Hepatocyte (in vitro differentiated cells): ENCODE results near the gene LDB1.

Source experiments
- EZH2 ChIP-seq: fragments of 200-600 bp; sonication (generic); IDR thresholded peaks from 2 replicates; pipeline ENCODE4 v1.6.1; 2016; ENCODE audit warnings: antibody characterized with exemption, mild to moderate bottlenecking, borderline replicate concordance
- EZH2phosphoT487 ChIP-seq: fragments of 200-600 bp; sonication (generic); IDR thresholded peaks from one replicate; pipeline ENCODE4 v1.6.1; 2018; ENCODE audit warnings: antibody characterized with exemption, mild to moderate bottlenecking, low read depth, moderate library complexity; ENCODE audit not compliant: unreplicated experiment, severe bottlenecking
- TF ChIP-seq, protein P1 (sequence below): fragments of 200-600 bp; sonication (generic); IDR thresholded peaks from 2 replicates; pipeline ENCODE4 v1.5.1; 2016; ENCODE audit warnings: antibody characterized with exemption, mild to moderate bottlenecking; ENCODE audit not compliant: poor library complexity

DNA sequence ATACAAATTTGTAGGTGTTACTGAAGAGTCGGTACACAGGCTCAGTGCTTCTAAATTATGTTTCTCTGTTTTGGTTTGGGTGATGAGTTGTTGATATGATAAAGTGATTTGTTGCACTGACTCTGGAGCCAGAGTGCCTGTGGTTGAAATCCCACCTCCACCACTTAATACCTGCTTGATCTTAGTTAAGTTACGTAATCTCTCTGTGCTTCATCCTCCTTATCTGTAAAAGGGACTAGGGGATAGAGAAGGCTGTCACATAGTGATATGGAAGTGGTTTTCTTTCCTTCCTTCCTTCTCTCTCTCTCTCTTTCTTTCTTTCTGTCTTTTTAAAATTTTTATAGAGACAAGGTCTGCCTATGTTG is 55.7 kb downstream of the LDB1 start:
- no peak for TF ChIP-seq EZH2phosphoT487
- no peak for TF ChIP-seq EZH2
- TF ChIP-seq, protein P1, sequence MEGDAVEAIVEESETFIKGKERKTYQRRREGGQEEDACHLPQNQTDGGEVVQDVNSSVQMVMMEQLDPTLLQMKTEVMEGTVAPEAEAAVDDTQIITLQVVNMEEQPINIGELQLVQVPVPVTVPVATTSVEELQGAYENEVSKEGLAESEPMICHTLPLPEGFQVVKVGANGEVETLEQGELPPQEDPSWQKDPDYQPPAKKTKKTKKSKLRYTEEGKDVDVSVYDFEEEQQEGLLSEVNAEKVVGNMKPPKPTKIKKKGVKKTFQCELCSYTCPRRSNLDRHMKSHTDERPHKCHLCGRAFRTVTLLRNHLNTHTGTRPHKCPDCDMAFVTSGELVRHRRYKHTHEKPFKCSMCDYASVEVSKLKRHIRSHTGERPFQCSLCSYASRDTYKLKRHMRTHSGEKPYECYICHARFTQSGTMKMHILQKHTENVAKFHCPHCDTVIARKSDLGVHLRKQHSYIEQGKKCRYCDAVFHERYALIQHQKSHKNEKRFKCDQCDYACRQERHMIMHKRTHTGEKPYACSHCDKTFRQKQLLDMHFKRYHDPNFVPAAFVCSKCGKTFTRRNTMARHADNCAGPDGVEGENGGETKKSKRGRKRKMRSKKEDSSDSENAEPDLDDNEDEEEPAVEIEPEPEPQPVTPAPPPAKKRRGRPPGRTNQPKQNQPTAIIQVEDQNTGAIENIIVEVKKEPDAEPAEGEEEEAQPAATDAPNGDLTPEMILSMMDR: no peak
